K562 (cell line): Measurements from ENCODE around the gene CNN3. TPM values are rescaled to one million over a fixed set of nuclear protein-coding genes. Genes with fewer than 3 reads are reported as not detected.

ENCODE experiments used
- ATAC-seq: fragments of 200-7000 bp; cut with Tn5 transposase; 3 replicates; pipeline ENCODE4 v1.9.1; 2020; ENCODE audit warnings: moderate library complexity
- BruUV-seq: library from RNA; stranded (reverse); fragments of 400-500 nt; replicated peaks from 2 replicates; lab custom pipeline; 2021; lab: Mats Ljungman, UMichigan
- CTCF ChIA-PET: fragments of 300-600 bp; formaldehyde crosslinking; extraction: SDS; loops from one replicate; lab custom pipeline; 2021; ENCODE audit warnings: low intra/inter-chr PET ratio; lab: Yijun Ruan, JAX
- POLR2A ChIA-PET: fragments of 300-600, 350-650 bp; sonication (Branson Sonifier 250); formaldehyde crosslinking; extraction: SDS; loops from one replicate; lab custom pipeline; 2021; ENCODE audit warnings: antibody characterized with exemption, inconsistent platforms; lab: Yijun Ruan, JAX
- DNase-seq, 4 experiments: peaks; one replicate each; pipeline versions ENCODE4 v3.0.0 to v3.0.0-alpha.2; 2011 to 2018; ENCODE audit warnings: low spot score in 3 of 4, mixed read lengths in 3 of 4; ENCODE audit errors: extremely low read depth in 1 of 4
- FAIRE-seq: peaks from 2 replicates; lab custom pipeline; 2011; peaks lifted over from hg19 to GRCh38; lab: Jason Lieb, UNC
- H2AFZ ChIP-seq: 2 replicates; pipeline ENCODE4 v1.6.0; 2011; ENCODE audit warnings: low read depth, low read length, control low read depth, inconsistent platforms
- H3K27ac ChIP-seq: fragments of 200-600 bp; 3 replicates; pipeline ENCODE4 v1.8.0; 2011; ENCODE audit warnings: low read depth, mild to moderate bottlenecking, control low read depth, inconsistent platforms, low read length, moderate library complexity, mixed read lengths; ENCODE audit errors: extremely low read depth
- H3K27me3 ChIP-seq, 2 experiments: fragments of 300-600 bp in 1 of 2; 2 replicates in 1 of 2; 3 replicates in 1 of 2; pipeline versions ENCODE4 v1.6.0 to v1.8.0; 2011; ENCODE audit warnings: inconsistent platforms in 2 of 2, low read length in 2 of 2, mild to moderate bottlenecking in 1 of 2, mixed read lengths in 1 of 2, moderate library complexity in 1 of 2; ENCODE audit not compliant: control insufficient read depth in 2 of 2, insufficient read depth in 2 of 2
- H3K36me3 ChIP-seq: fragments of 300-600 bp; 3 replicates; pipeline ENCODE4 v1.8.0; 2011; ENCODE audit warnings: mild to moderate bottlenecking, low read length, inconsistent platforms; ENCODE audit not compliant: control insufficient read depth, insufficient read depth
- H3K4me1 ChIP-seq, 2 experiments: fragments of 200-600 bp in 1 of 2; replicated peaks in 1 of 2; 2 replicates in 1 of 2; 3 replicates in 1 of 2; pipeline versions ENCODE4 v1.5.1 to v1.8.0; 2011; ENCODE audit warnings: inconsistent platforms in 2 of 2, low read length in 2 of 2, mild to moderate bottlenecking in 1 of 2, mixed read lengths in 1 of 2, moderate library complexity in 1 of 2; ENCODE audit not compliant: control insufficient read depth in 2 of 2, insufficient read depth in 2 of 2
- H3K4me2 ChIP-seq: 2 replicates; pipeline ENCODE4 v1.6.1; 2011; ENCODE audit warnings: low read length, control low read depth, inconsistent platforms, mixed read lengths; ENCODE audit not compliant: insufficient read depth
- H3K4me3 ChIP-seq: fragments of 200-600 bp; sonication (generic), shearing (Covaris generic); 2 replicates; pipeline ENCODE4 v1.5.1; 2016; ENCODE audit warnings: control low read depth, inconsistent platforms
- H3K79me2 ChIP-seq: fragments of 200-600 bp; 3 replicates; pipeline ENCODE4 v1.8.0; 2011; ENCODE audit warnings: low read length, inconsistent platforms; ENCODE audit not compliant: control insufficient read depth, insufficient read depth
- H3K9ac ChIP-seq, 2 experiments: 2 replicates each; pipeline versions ENCODE4 v1.6.0 to v1.6.1; 2011; ENCODE audit warnings: low read depth in 2 of 2, low read length in 2 of 2, control low read depth in 1 of 2, inconsistent platforms in 1 of 2, mild to moderate bottlenecking in 1 of 2, mixed read lengths in 1 of 2; ENCODE audit not compliant: insufficient read depth in 1 of 2
- H3K9me1 ChIP-seq: one replicate; pipeline ENCODE4 v1.6.0; 2011; ENCODE audit warnings: inconsistent platforms, mild to moderate bottlenecking, low read length, moderate library complexity; ENCODE audit not compliant: control insufficient read depth, insufficient read depth
- H3K9me3 ChIP-seq: replicated peaks from 2 replicates; pipeline ENCODE4 v1.5.1; 2011; ENCODE audit warnings: low read depth, low read length, inconsistent platforms; ENCODE audit not compliant: control insufficient read depth, insufficient read depth
- H4K20me1 ChIP-seq: replicated peaks from 2 replicates; pipeline ENCODE4 v1.6.1; 2011; ENCODE audit warnings: low read length, inconsistent platforms, mixed read lengths; ENCODE audit not compliant: control insufficient read depth, insufficient read depth
- AFF1 ChIP-seq, 2 experiments: fragments of 450-650 bp; IDR thresholded peaks; 2 replicates each; pipeline ENCODE4 v1.6.1; 2018; ENCODE audit warnings: mild to moderate bottlenecking in 2 of 2, low read depth in 1 of 2; ENCODE audit not compliant: partially characterized antibody in 2 of 2
- E2F6 ChIP-seq, 2 experiments: IDR thresholded peaks; 2 replicates each; pipeline ENCODE4 v1.6.1; 2011; ENCODE audit warnings: borderline replicate concordance in 1 of 2, control low read depth in 1 of 2, low read depth in 1 of 2, low read length in 1 of 2, mild to moderate bottlenecking in 1 of 2, mixed read lengths in 1 of 2, moderate library complexity in 1 of 2; ENCODE audit not compliant: insufficient read depth in 1 of 2, insufficient read length in 1 of 2, poor library complexity in 1 of 2, severe bottlenecking in 1 of 2; ENCODE audit errors: extremely low read depth in 1 of 2
- KLF13 ChIP-seq: fragments of 450-650 bp; IDR thresholded peaks from 2 replicates; pipeline ENCODE4 v1.6.1; 2016; ENCODE audit warnings: missing genetic modification characterization, low read depth, mild to moderate bottlenecking, missing compliant biosample characterization, moderate library complexity, borderline replicate concordance
- MEIS2 ChIP-seq: fragments of 450-650 bp; IDR thresholded peaks from 2 replicates; pipeline ENCODE4 v1.6.1; 2014; ENCODE audit warnings: mild to moderate bottlenecking; ENCODE audit not compliant: partially characterized antibody
- PBX2 ChIP-seq, 2 experiments: IDR thresholded peaks in 1 of 2; conservative IDR thresholded peaks in 1 of 2; 2 replicates each; pipeline ENCODE4 v1.6.1; 2016; ENCODE audit warnings: low read depth in 2 of 2, mild to moderate bottlenecking in 1 of 2, missing compliant biosample characterization in 1 of 2, missing genetic modification characterization in 1 of 2, moderate library complexity in 1 of 2
- RB1 ChIP-seq: fragments of 450-650 bp; IDR thresholded peaks from 2 replicates; pipeline ENCODE4 v1.6.1; 2017; ENCODE audit warnings: low read depth, mild to moderate bottlenecking
- RBM22 ChIP-seq: fragments of 200-400 bp; formaldehyde crosslinking; IDR thresholded peaks from 2 replicates; pipeline ENCODE4 v1.6.1; 2018; ENCODE audit warnings: low read length, low read depth; ENCODE audit not compliant: poor library complexity, severe bottlenecking
- RUNX1 ChIP-seq: sonication (generic); IDR thresholded peaks from 2 replicates; pipeline ENCODE4 v1.6.1; 2016; ENCODE audit warnings: antibody characterized with exemption, low read depth
- SIN3A ChIP-seq, 2 experiments: fragments of 150-350 bp in 1 of 2; IDR thresholded peaks; 2 replicates each; pipeline ENCODE4 v1.6.1; 2011 to 2016; ENCODE audit warnings: borderline replicate concordance in 2 of 2, low read depth in 2 of 2, low read length in 2 of 2, mild to moderate bottlenecking in 2 of 2, moderate library complexity in 2 of 2; ENCODE audit not compliant: control insufficient read depth in 1 of 2
- USF1 ChIP-seq: sonication (generic); formaldehyde crosslinking; IDR thresholded peaks from 2 replicates; pipeline ENCODE4 v1.9.0; 2022; ENCODE audit warnings: mild to moderate bottlenecking, missing genetic modification reagents
- ZNF316 ChIP-seq: fragments of 450-650 bp; IDR thresholded peaks from 2 replicates; pipeline ENCODE4 v1.6.1; 2016
- WGBS: fragments of 100-300 bp; shearing (Covaris generic); methylation state at CpG from one replicate; pipeline ENCODE4 v1.1.6; 2016; ENCODE audit warnings: low coverage, mixed read lengths; ENCODE audit not compliant: insufficient coverage; ENCODE audit errors: missing lambda C conversion rate; 5-methylcytosine and 5-hydroxymethylcytosine counted together
- in situ Hi-C: fragments of 300-500 bp; cut with MboI; formaldehyde crosslinking; loops from 4 replicates; pipeline ENCODE4 v1.15.0; 2018; ENCODE audit warnings: inconsistent platforms, mixed read lengths
- intact Hi-C: fragments of 100-400 bp; cut with micrococcal nuclease; formaldehyde crosslinking; loops from 2 replicates; pipeline ENCODE4 v1.14.2; 2022
- polyA plus RNA-seq, 8 experiments: library from polyadenylated mRNA; depleted of rRNA in 4 of 8; stranded (reverse) in 5 of 8; unstranded in 3 of 8; fragments of >200 nt; fragmentation: Nextera tagmentation in 2 of 8; fragmentation: Illumina TruSeq in 1 of 8; extraction: Ambion mirVana in 2 of 8; extraction: Trizol in 1 of 8; gene quantifications; 2 replicates each; pipeline versions ENCODE4 v1.2.1 to v1.2.3, GENCODE V29; 2011 to 2014; ENCODE audit warnings: inconsistent platforms in 1 of 8, missing spikeins in 1 of 8
- total RNA-seq, 7 experiments: library from RNA; depleted of rRNA in 6 of 7; stranded (reverse); fragments of >200 nt in 6 of 7; fragmentation: Illumina TruSeq in 2 of 7; extraction: Trizol in 2 of 7; gene quantifications; 2 replicates each; pipeline versions ENCODE4 v1.2.1 to v1.2.3, GENCODE V29; 2011 to 2021; ENCODE audit warnings: low replicate concordance in 1 of 7

The CNN3 gene
- total and polyA plus RNA-seq, 9 of the 15 experiments (the other 6 are each of a cell fraction or from before 2014, with no cell fraction given), result 0.06 to 0.62 (median 0.18) TPM; not detected in 4

GRCh38 chr1:94966033-94966432 lies 39.1 kb upstream of the CNN3 start:
- no peaks in the 10 kb centered on the region for H3K36me3 ChIP-seq
- no peak overlapping the region for H3K4me3 ChIP-seq
- H3K4me1 ChIP-seq, result no peaks in the 10 kb centered on the region
- WGBS, result 0% methylated on average over 1 of the region's 1 CpG
- CTCF ChIA-PET, result no interaction called here
- no peak overlapping the region for H3K27ac ChIP-seq
- H3K9me3 ChIP-seq, result no peaks in the 10 kb centered on the region
- no peak for DNase-seq
- no peak for TF ChIP-seq E2F6 (IDR thresholded peaks at IDR 0.05; ENCODE audit: borderline replicate concordance in 1 of 2, extremely low read depth in 1 of 2, insufficient read depth in 1 of 2, insufficient read length in 1 of 2, low read depth in 1 of 2, low read length in 1 of 2, poor library complexity in 1 of 2, severe bottlenecking in 1 of 2)
- TF ChIP-seq RUNX1, result no peak
- TF ChIP-seq MEIS2, result peak; percentile 15
- TF ChIP-seq AFF1 (IDR thresholded peaks at IDR 0.05; ENCODE audit: low read depth in 1 of 2, partially characterized antibody in 2 of 2), result no peak
- no peak for TF ChIP-seq KLF13 (tag)
- no peak for TF ChIP-seq USF1 (CRISPR knock-in tag)
- TF ChIP-seq RB1, result no peak
- TF ChIP-seq ZNF316, result peak; percentile 34; the same call in 1 of the 2 replicates
- TF ChIP-seq RBM22, result no peak
- TF ChIP-seq PBX2 (CRISPR knock-in tag; IDR thresholded peaks at IDR 0.05; ENCODE audit: low read depth), result no peak
- peak; percentile 70; the same call in 1 of the 2 replicates for TF ChIP-seq PBX2 (tag; conservative IDR thresholded peaks at IDR 0.05; ENCODE audit: low read depth)
- TF ChIP-seq SIN3A (IDR thresholded peaks at IDR 0.05; ENCODE audit: borderline replicate concordance in 2 of 2, control insufficient read depth in 1 of 2, low read depth in 2 of 2, low read length in 2 of 2), result no peak
- TF ChIP-seq, all 486 proteins: peak for 3
- no TSS peak for BruUV-seq
- Histone ChIP-seq H3K4me2 (no peak overlapping the region), H3K27me3 (peaks cover 12 to 14% of the 10 kb centered on the region in 2 experiments; a peak in 1 of 5 replicates), H3K9me1 (no peaks in the 10 kb centered on the region), H3K79me2 (no peaks in the 10 kb centered on the region), H4K20me1 (no peaks in the 10 kb centered on the region), H2AFZ (no peak overlapping the region), H3K9ac (no peak overlapping the region)
- intact Hi-C loops, result no loop called here
- in situ Hi-C loops, result no loop called here
- POLR2A ChIA-PET, result no interaction called here
- ATAC-seq, result no peak
- FAIRE-seq, result no peak
